Natural killer cell (primary cell): ENCODE results near the gene TENM4. TPM values are rescaled to one million over a fixed set of nuclear protein-coding genes. Genes with fewer than 3 reads are reported as not detected.

ENCODE experiments used
- ATAC-seq, 3 donors: fragments of 150-1000 bp in 2 of 3; fragments of 200-7000 bp in 1 of 3; cut with Tn5 transposase; 1 replicate in 1 of 3; 2 replicates in 2 of 3; pipeline ENCODE4 v1.10.0; 2021; ENCODE audit warnings: mild to moderate bottlenecking in 2 of 3, moderate library complexity in 2 of 3
- DNase-seq, 2 donors: peaks; one replicate each; pipeline versions ENCODE4 v3.0.0 to v3.0.0-alpha.2; 2013 to 2021; ENCODE audit warnings: mixed read lengths in 1 of 2
- H3K27ac ChIP-seq: one replicate; pipeline ENCODE4 v1.5.1; 2013; ENCODE audit warnings: mild to moderate bottlenecking, low read length
- H3K27me3 ChIP-seq: one replicate; pipeline ENCODE4 v1.6.1; 2013; ENCODE audit warnings: low read length; ENCODE audit not compliant: control insufficient read depth, insufficient read depth
- H3K36me3 ChIP-seq: one replicate; pipeline ENCODE4 v1.6.1; 2013; ENCODE audit warnings: low read length; ENCODE audit not compliant: control insufficient read depth, insufficient read depth
- H3K4me1 ChIP-seq: one replicate; pipeline ENCODE4 v1.6.1; 2013; ENCODE audit warnings: low read length; ENCODE audit not compliant: control insufficient read depth, insufficient read depth
- H3K4me3 ChIP-seq: one replicate; pipeline ENCODE4 v1.5.1; 2013; ENCODE audit warnings: low read length
- H3K9me3 ChIP-seq: one replicate; pipeline ENCODE4 v1.6.1; 2013; ENCODE audit warnings: low read length; ENCODE audit not compliant: control insufficient read depth, insufficient read depth
- H3K27ac Mint-ChIP-seq, 2 donors: one replicate each; pipeline ENCODE4 v1.8.0; 2022; ENCODE audit warnings: mild to moderate bottlenecking in 2 of 2, mixed read lengths in 2 of 2, moderate library complexity in 1 of 2
- H3K27me3 Mint-ChIP-seq, 2 donors: one replicate each; pipeline ENCODE4 v1.8.0; 2022; ENCODE audit warnings: low read depth in 2 of 2, mixed read lengths in 2 of 2
- H3K36me3 Mint-ChIP-seq: one replicate; pipeline ENCODE4 v1.8.0; 2022; ENCODE audit warnings: mixed read lengths
- H3K4me1 Mint-ChIP-seq, 2 donors: one replicate each; pipeline ENCODE4 v1.8.0; 2022; ENCODE audit warnings: mixed read lengths in 2 of 2
- H3K4me3 Mint-ChIP-seq: one replicate; pipeline ENCODE4 v1.8.0; 2022; ENCODE audit warnings: mild to moderate bottlenecking, moderate library complexity, mixed read lengths
- H3K9me3 Mint-ChIP-seq, 2 donors: one replicate each; pipeline ENCODE4 v1.8.0; 2022; ENCODE audit warnings: mixed read lengths in 2 of 2
- CTCF ChIP-seq: fragments of 200-600 bp; IDR thresholded peaks from one replicate; pipeline ENCODE4 v1.8.0; 2022; ENCODE audit warnings: antibody characterized with exemption
- WGBS: methylation state at CpG from one replicate; pipeline ENCODE4 v1.1.7; 2013; ENCODE audit warnings: missing lambda C conversion rate; ENCODE audit not compliant: insufficient coverage; 5-methylcytosine and 5-hydroxymethylcytosine counted together
- intact Hi-C: fragments of 100-400 bp; cut with micrococcal nuclease; formaldehyde crosslinking; loops from one replicate; pipeline ENCODE4 v1.14.2; 2022
- total RNA-seq, 4 donors: library from RNA; stranded (reverse); fragments of 120-200 nt in 1 of 4; gene quantifications; one replicate each; pipeline versions ENCODE4 v1.2.3 to v1.2.4, GENCODE V29; 2013 to 2022

TENM4 gene
- total RNA-seq, 3 donors from 2014 or later (not counting 1 experiment from before 2014, with no cell fraction given): 0.63 to 0.75 TPM; not detected in 1

- Mint-ChIP-seq H3K27ac (no peak overlapping the region), H3K4me3 (no peak overlapping the region), H3K9me3 (no peaks in the 10 kb centered on the region), H3K36me3 (no peaks in the 10 kb centered on the region), H3K27me3 (peaks cover 3 to 5% of the 10 kb centered on the region in 2 donors), H3K4me1 (no peaks in the 10 kb centered on the region)
- intact Hi-C loops: no loop called here
- DNase-seq (no peak), ATAC-seq (no peak)
- Histone ChIP-seq H3K9me3 (no peaks in the 10 kb centered on the region), H3K36me3 (no peaks in the 10 kb centered on the region), H3K27ac (no peak overlapping the region), H3K27me3 (no peaks in the 10 kb centered on the region), H3K4me3 (no peak overlapping the region), H3K4me1 (no peaks in the 10 kb centered on the region)
- no peak for TF ChIP-seq CTCF
- WGBS: 85% methylated on average over 11 of the region's 11 CpGs
These were observed 708.6 kb downstream of the TENM4 start for GRCh38 chr11:78732246-78732645.

- H3K27ac ChIP-seq: no peak overlapping the region
- Mint-ChIP-seq H3K36me3 (no peaks in the 10 kb centered on the region), H3K27me3 (peaks cover 3 to 5% of the 10 kb centered on the region in 2 donors), H3K4me1 (no peaks in the 10 kb centered on the region), H3K27ac (no peak overlapping the region), H3K4me3 (no peak overlapping the region), H3K9me3 (no peaks in the 10 kb centered on the region)
- DNase-seq: no peak
- no peaks in the 10 kb centered on the region for H3K27me3 ChIP-seq
- no peak for TF ChIP-seq CTCF
- H3K4me1 ChIP-seq: no peaks in the 10 kb centered on the region
- 91% methylated on average over 5 of the region's 5 CpGs for WGBS
- intact Hi-C loops: no loop called here
- no peaks in the 10 kb centered on the region for H3K9me3 ChIP-seq
- H3K4me3 ChIP-seq: no peak overlapping the region
- ATAC-seq: no peak
- H3K36me3 ChIP-seq: no peaks in the 10 kb centered on the region
These were observed 709.8 kb downstream of the TENM4 start for GRCh38 chr11:78731027-78731426.

GRCh38 chr11:78730267-78730824, 710.5 kb downstream of the TENM4 start:
- H3K27me3 Mint-ChIP-seq: peaks cover 5 to 10% of the 10 kb centered on the region in 2 donors
- H3K36me3 Mint-ChIP-seq: no peaks in the 10 kb centered on the region
- Histone ChIP-seq H3K9me3 (no peaks in the 10 kb centered on the region), H3K27ac (no peak overlapping the region), H3K4me1 (no peaks in the 10 kb centered on the region), H3K36me3 (no peaks in the 10 kb centered on the region), H3K27me3 (no peaks in the 10 kb centered on the region), H3K4me3 (no peak overlapping the region)
- no peaks in the 10 kb centered on the region for H3K9me3 Mint-ChIP-seq
- intact Hi-C loops: no loop called here
- TF ChIP-seq CTCF: no peak
- whole genome bisulfite sequencing: 76% methylated on average over 8 of the region's 8 CpGs
- ATAC-seq: no peak
- DNase-seq: no peak
- H3K27ac Mint-ChIP-seq: no peak overlapping the region
- H3K4me3 Mint-ChIP-seq: no peak overlapping the region
- H3K4me1 Mint-ChIP-seq: no peaks in the 10 kb centered on the region

- no peak overlapping the region for H3K4me3 ChIP-seq
- no peak for DNase-seq
- H3K27ac ChIP-seq: no peak overlapping the region
- no peaks in the 10 kb centered on the region for H3K36me3 ChIP-seq
- no peaks in the 10 kb centered on the region for H3K4me1 ChIP-seq
- Mint-ChIP-seq H3K4me3 (no peak overlapping the region), H3K9me3 (no peaks in the 10 kb centered on the region), H3K27me3 (peaks cover 8 to 12% of the 10 kb centered on the region in 2 donors), H3K27ac (no peak overlapping the region), H3K4me1 (no peaks in the 10 kb centered on the region), H3K36me3 (no peaks in the 10 kb centered on the region)
- H3K9me3 ChIP-seq: no peaks in the 10 kb centered on the region
- no peak for TF ChIP-seq CTCF
- no peak for ATAC-seq
- WGBS: 6% methylated on average over 5 of the region's 5 CpGs
- intact Hi-C loops: no loop called here
- no peaks in the 10 kb centered on the region for H3K27me3 ChIP-seq
These were observed 713.0 kb downstream of the TENM4 start for GRCh38 chr11:78727816-78728215.
